HG03139 (cell line): ENCODE results near the gene KLHL41.
A peak's percentile ranks its signal among the peaks of the same experiment; 100 is the strongest.
"Not testable (repeated sequence)": the region's sequence is repeated elsewhere in the genome, so short reads cannot be mapped to it uniquely, and the experiment has no call there.

Experiments used
- ATAC-seq: cut with Tn5 transposase; IDR thresholded peaks from one replicate; pipeline ENCODE4 v1.9.1; 2021; ENCODE audit not compliant: unreplicated experiment

Gene KLHL41

GRCh38 chr2:169509955-169510354, 453 bp downstream of the KLHL41 start:
- ATAC-seq = no peak

GRCh38 chr2:169510496-169510895, 994 bp downstream of the KLHL41 start:
- no peak for ATAC-seq

- no peak for ATAC-seq
Observed at GRCh38 chr2:169511818-169512217, 2.3 kb downstream of the KLHL41 start.

- ATAC-seq = no peak
Observed at GRCh38 chr2:169512525-169512924, 3.0 kb downstream of the KLHL41 start.

- ATAC-seq = no peak
Observed at GRCh38 chr2:169513094-169513493, 3.6 kb downstream of the KLHL41 start.

GRCh38 chr2:169513926-169514325, 4.4 kb downstream of the KLHL41 start:
- ATAC-seq = no peak

GRCh38 chr2:169514758-169515157, 5.3 kb downstream of the KLHL41 start:
- ATAC-seq = not testable (repeated sequence)

- ATAC-seq = not testable (repeated sequence)
Observed at GRCh38 chr2:169516488-169516995, 7.0 kb downstream of the KLHL41 start.

GRCh38 chr2:169520896-169521295, 11.4 kb downstream of the KLHL41 start:
- ATAC-seq = no peak

GRCh38 chr2:169523681-169524080, 14.2 kb downstream of the KLHL41 start:
- ATAC-seq = no peak

- no peak for ATAC-seq
Observed at GRCh38 chr2:169525434-169525833, 15.9 kb downstream of the KLHL41 start.

- no peak for ATAC-seq
Observed at GRCh38 chr2:169526451-169526850, 16.9 kb downstream of the KLHL41 start.

- peak; percentile 94 for ATAC-seq
Observed at GRCh38 chr2:169528271-169528701, 18.8 kb downstream of the KLHL41 start.

- ATAC-seq = not testable (repeated sequence)
Observed at GRCh38 chr2:169539460-169539859, 30.0 kb downstream of the KLHL41 start.

GRCh38 chr2:169540146-169540545, 30.6 kb downstream of the KLHL41 start:
- ATAC-seq = no peak

- ATAC-seq = no peak
Observed at GRCh38 chr2:169542433-169542832, 32.9 kb downstream of the KLHL41 start.

- no peak for ATAC-seq
Observed at GRCh38 chr2:169546756-169547155, 37.3 kb downstream of the KLHL41 start.

GRCh38 chr2:169561364-169561763, 51.9 kb downstream of the KLHL41 start:
- ATAC-seq = no peak

GRCh38 chr2:169562084-169562483, 52.6 kb downstream of the KLHL41 start:
- ATAC-seq = not testable (repeated sequence)

- ATAC-seq = no peak
Observed at GRCh38 chr2:169562519-169562918, 53.0 kb downstream of the KLHL41 start.

- no peak for ATAC-seq
Observed at GRCh38 chr2:169565686-169566085, 56.2 kb downstream of the KLHL41 start.

- no peak for ATAC-seq
Observed at GRCh38 chr2:169569948-169570347, 60.4 kb downstream of the KLHL41 start.

GRCh38 chr2:169570752-169571151, 61.2 kb downstream of the KLHL41 start:
- ATAC-seq = not testable (repeated sequence)
